Activated CD4-positive, alpha-beta T cell treated with anti-CD3 and anti-CD28 coated beads for 48 hours (primary cell): ENCODE measurements around the gene APBB2.

ENCODE experiments used
- DNase-seq: peaks from one replicate; pipeline ENCODE4 v3.0.0-alpha.2; 2020

Gene APBB2

DNA sequence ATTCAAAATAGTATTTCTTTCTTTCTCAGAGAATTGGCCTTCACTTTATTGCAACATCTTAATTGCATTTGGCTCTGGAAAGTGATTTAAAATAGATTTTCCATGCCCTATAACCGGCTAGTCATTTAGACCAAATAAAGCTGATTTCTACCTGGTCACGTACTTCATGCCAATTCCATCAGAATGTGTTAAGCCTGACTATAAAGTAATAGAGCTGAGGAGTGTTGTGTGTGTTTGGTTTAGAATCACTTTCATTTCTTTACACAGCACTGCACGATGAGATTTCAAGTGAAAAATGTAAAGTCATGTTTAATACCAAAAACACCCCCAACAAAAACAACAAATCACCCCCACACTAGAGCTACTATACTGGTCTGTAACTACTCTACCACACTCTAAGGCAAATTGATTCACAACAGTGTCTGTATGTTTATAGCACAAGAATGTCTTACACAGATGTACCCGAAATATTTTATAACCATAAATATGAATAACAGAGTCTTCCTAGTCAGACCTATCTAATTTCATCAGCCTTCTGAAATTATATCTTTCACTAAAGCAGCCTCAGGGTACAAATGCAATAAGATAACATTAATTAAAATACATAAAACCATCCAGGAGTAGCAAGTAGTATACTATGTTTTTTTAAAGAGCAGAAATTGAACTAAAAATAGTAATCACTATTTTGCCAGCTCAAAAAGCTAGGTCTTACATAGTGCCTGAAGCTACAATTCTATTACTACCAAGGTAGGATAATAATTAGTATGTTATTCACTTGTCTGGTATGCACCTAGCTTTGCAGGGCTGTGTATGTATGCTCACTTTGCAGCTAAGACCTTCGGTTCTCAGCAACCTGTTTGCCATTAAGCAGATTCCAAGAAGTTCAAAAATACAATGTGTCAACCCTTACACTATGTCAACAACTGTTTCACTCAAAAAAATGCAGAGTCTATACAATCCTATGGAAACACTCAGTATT is 28.4 kb downstream of the APBB2 start:
- no peak for DNase-seq

DNA sequence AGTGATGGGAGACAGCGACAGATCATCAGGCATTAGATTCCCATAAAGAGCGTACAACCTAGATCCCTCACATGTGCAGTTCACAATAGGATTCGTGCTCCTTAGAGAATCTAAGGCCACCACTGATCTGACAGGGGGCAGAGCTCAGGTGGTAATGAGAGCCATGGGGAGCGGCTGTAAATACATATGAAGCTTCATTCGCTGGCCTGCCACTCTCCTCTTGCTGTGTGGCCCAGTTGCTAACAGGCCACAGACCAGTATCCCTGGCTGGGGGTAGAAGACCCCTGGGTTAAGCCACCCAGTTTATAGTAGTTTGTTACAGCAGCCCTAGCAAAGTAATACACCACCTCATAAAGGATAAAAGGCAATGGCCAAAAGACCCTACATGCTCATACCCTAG is 30.3 kb downstream of the APBB2 start:
- DNase-seq, result no peak

GRCh38 chr4:41183021-41183553 is 31.3 kb downstream of the APBB2 start:
- DNase-seq, result no peak

GRCh38 chr4:41181037-41181436 is 33.3 kb downstream of the APBB2 start:
- DNase-seq, result no peak

GRCh38 chr4:41179498-41180195 is 34.7 kb downstream of the APBB2 start:
- DNase-seq, result no peak

DNA sequence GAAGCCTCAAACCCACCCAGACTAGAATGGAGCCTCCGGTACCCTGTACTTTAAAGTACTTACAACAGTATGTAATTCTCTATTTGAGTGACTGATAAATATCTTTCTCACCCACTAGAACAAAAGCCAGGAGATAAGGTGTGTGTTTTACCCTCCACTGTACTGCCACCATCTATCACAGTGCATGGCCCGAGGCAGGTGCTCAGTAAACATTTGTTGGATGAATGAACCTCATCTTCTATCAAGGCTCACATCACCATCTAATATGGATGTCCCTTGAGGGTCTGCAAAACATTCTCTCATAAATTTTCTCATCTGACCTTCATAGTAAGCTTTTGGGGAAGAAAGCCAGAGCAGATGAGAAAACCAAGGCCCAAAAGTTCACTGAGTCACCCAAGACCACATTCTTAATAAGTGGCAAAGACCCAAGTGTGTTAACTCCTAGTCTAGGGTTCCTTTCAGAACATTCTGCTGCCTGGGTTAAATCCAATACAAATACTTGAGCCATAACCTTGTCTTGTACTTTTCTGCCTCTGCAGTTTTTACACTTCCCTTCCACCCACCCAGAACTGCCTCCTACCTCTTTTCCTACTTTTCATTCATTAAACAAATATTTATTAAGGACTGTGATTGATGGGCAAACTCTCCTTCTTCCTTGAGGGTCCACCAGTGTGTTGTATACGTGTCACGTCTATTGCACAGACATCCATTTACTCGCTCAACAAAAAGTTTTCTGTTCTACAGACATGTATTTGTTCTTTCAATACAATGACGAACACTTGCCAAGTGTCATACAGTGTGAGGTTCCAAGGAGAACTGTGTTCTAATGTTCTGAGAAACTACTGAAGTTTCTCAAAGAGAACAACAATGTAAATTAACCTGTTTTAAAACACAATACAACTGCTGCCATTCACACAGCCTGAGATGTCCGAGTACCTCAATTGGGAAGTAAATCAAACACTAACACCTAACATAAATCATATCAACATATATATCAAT is 35.7 kb downstream of the APBB2 start:
- no peak for DNase-seq

DNA sequence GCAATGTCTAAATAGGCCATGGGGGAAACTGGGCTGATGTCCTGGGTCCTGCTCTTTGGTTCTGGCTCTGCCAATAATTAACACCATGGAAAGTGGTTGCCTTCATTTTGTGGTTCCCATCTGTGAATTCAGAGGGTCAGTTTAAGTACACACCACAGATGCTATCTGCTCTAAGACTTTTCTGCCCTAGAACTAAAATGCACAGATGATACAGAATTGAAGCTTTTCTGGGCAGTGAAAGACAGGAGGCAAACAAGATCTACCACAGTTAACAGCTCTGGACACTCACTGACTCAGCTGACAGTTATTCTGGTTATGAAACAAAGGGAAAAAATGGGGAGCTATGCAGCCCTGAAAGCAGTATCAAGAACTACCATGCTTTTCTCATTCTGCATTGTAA is 37.3 kb downstream of the APBB2 start:
- no peak for DNase-seq

- DNase-seq, result no peak
Measured at GRCh38 chr4:41176340-41176739, 38.0 kb downstream of the APBB2 start.

DNA sequence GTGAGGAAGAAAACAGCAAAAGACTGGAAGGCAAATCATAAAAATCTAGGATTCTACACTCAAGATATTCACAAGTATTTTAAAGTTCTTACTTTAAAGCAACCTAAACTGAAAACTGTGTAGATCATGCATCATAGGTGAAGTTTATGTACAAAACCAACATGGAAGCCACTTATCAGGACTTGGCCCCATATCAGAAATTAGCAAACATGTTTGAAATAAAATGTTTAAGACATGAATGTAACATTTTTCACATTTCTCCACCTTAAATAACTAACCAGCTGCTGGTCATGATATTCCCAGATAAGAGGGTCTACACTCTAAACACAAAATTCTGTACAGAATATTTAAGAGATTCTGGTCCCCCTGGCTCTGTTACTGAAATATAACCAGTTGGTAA is 38.5 kb downstream of the APBB2 start:
- DNase-seq, result no peak

DNA sequence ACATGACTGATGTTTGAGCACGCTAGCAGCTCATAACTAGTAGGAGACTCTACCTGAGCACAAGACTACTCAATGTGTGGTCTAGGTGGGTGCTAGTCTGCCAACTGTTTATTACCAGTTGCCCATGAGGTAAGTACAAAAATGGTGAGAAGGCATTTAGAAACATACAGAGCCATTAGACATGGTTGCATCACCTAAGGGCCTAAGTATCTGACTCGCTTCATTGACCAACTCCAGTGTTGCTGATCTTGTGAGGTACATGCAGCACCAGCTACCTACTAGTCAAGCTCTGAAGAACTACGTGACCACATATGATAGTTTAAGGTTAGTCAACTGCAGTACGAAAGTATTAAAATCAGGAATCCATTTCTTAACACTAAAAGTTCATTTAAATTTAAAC is 39.9 kb downstream of the APBB2 start:
- no peak for DNase-seq

DNA sequence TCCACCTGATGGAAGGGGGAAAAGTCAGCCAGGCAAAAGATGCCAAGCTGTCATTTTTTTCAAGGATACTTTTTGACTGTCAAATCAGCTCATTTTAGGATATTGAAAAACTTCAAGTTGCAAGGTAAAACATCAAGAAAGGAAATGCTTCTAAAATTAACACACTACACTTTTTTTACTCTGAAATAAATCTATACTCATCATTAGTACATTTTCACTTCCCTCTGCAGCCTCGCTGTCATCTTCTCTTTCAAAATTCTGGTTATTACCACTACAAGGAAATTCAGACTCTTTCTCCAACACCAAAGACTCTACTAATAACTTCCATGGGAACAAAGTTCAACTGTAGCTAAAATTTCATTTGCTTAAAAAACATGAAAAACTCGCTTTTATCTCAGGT is 41.6 kb downstream of the APBB2 start:
- no peak for DNase-seq

DNA sequence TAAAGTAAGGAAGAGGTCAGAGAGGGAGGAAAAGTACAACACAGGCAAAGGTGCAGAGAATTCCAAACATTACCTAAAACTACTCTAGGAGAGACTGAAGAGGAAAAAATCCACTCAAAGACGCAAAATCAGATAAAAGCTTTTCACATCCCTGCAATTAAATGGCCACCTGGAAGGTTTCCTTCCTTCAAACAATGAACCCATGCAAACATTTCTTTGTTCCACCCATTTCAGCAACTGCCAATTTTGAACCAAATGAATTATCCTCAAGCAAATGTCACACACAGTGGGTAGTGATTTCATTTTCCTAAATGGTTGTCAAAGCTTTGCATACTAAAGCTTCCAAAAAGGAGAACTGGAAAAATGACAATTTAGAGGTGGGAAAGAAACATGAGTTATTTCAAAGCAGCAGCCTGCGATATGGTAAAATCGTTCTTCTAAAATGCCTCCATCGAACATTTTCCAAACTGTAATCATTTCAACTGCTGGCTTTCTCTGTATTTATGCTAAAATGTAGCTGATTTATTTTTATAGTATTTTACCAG is 45.0 kb downstream of the APBB2 start:
- no peak for DNase-seq

- DNase-seq, result no peak
Measured at GRCh38 chr4:41167191-41167590, 47.2 kb downstream of the APBB2 start.

- no peak for DNase-seq
Measured at GRCh38 chr4:41164405-41164804, 49.9 kb downstream of the APBB2 start.

GRCh38 chr4:41161355-41161754 is 53.0 kb downstream of the APBB2 start:
- DNase-seq, result no peak

DNA sequence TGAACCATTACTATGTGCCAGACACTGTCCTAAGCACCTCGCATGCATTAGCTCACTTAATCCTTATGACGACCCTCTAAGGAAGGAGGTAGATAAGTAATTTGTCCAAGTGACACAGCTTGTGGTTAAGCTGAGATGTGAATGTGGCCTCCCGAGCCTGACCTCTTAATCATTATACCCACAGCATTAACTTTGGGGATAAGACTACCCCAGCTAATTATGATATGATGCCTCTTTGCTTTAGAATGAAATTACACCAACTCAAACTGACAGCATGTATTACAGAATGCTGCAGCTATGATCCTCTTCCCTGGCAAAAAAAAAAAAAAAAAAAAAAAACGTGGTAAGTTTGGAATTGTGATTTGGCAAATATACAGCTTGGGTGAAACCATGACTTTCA is 53.5 kb downstream of the APBB2 start:
- no peak for DNase-seq

DNA sequence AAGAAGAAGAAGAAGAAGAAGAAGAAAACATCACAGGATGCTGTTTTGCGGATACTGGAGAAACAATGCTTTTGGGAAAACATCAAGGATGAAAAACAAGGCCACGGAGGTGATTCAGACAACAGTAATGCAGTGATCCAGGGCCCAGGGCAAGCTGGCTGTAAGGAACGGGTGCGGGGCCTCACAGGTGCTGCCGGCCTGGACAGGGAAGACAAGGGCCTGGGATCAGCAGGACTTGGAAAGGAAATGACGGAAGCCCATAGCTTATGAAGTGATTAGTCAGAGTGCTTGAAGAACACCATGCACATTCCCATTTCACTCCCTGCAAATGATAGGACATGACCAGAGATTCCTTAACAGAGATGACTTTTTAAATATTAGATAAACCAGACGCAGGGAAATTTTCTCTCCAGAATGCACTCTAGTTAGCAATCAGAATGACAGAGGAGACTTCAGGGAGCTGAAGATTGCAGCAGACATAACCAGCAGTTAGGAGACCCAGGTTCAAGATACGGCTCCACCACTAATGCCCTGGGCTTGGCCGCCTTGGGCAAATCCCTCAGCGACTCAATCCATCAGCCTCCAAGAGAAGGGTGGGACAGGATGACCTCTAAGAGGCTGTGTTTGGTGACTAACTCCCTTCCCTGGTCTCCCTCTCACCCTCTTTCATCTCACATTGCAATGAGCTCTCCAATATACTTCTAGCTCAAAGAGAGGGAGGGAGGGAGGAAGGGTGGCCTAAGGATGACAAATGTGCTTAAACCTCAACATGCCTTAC is 54.1 kb downstream of the APBB2 start:
- no peak for DNase-seq

DNA sequence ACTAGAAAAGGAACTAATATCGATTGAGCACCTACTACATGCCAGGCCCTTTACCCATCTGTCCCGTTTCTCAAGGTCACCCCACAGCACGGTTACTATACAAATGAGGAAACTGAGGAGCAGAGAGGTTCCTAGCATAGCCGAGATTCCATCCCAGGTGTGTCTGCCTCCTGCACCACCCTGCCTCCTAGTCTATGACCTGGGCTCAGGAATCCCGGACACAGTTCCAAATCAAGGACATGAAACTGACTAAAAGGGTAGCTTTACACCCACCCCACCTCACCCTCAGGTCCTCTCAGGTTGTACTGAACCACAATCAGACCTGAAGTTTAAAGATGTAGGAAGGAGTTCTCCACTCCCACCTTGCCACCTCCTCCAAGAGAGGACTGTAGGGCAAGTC is 55.6 kb downstream of the APBB2 start:
- DNase-seq, result no peak

GRCh38 chr4:41158274-41158673 is 56.1 kb downstream of the APBB2 start:
- no peak for DNase-seq

DNA sequence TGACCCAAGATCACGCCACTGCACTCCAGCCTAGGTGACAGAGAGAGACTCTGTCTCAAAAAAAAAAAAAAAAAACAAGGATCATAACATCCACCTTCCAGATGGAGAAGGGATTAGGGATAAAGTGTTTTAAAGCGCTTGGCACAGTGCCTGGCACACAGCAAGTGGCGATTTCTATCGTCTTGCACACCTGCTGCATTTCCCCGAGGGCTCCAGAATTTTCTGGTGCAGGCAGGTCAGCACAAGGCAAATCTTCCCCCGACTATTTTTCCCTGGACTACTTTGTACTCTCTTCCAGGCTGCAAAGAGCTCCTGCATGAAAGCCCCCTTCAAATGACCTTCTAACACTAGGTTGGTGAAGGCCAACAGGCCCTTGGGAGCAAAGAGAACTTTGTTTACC is 57.3 kb downstream of the APBB2 start:
- no peak for DNase-seq

GRCh38 chr4:41156574-41156973 is 57.8 kb downstream of the APBB2 start:
- DNase-seq, result no peak
